NCI-H146 treated with DMSO at 0.1 percent for 48 hours (cell line): ENCODE measurements around the gene PPP6R3.
"Not testable (repeated sequence)": the region's sequence is repeated elsewhere in the genome, so short reads cannot be mapped to it uniquely, and the experiment has no call there.

ENCODE experiments used
- DNase-seq: peaks from one replicate; lab custom pipeline; 2025; ENCODE audit not compliant: unreplicated experiment; lab: John Stamatoyannopoulos, UW

PPP6R3 gene

GRCh38 chr11:68460741-68461574 is at the start of gene PPP6R3:
Gene PPP6R3 (plus strand): TSS chr11:68460752. CDS start chr11:68537665, 76,913 bp downstream.
- no peak for DNase-seq

- no peak for DNase-seq
These were observed 49.0 kb upstream of the PPP6R3 start for GRCh38 chr11:68411501-68411991.

GRCh38 chr11:68412593-68413475 is 47.7 kb upstream of the PPP6R3 start:
- DNase-seq, result no peak

GRCh38 chr11:68413591-68413999 is 47.0 kb upstream of the PPP6R3 start:
- DNase-seq, result no peak

GRCh38 chr11:68414496-68415221 is 45.9 kb upstream of the PPP6R3 start:
- no peak for DNase-seq

GRCh38 chr11:68416070-68416578 is 44.4 kb upstream of the PPP6R3 start:
- no peak for DNase-seq

GRCh38 chr11:68418648-68419047 is 41.9 kb upstream of the PPP6R3 start:
- DNase-seq, result peak; percentile 77

- no peak for DNase-seq
These were observed 40.4 kb upstream of the PPP6R3 start for GRCh38 chr11:68420171-68420570.

- no peak for DNase-seq
These were observed 37.1 kb upstream of the PPP6R3 start for GRCh38 chr11:68423481-68423880.

GRCh38 chr11:68424101-68424632 is 36.4 kb upstream of the PPP6R3 start:
- DNase-seq, result no peak

GRCh38 chr11:68424981-68425865 is 35.3 kb upstream of the PPP6R3 start:
- DNase-seq, result no peak

GRCh38 chr11:68425866-68426380 is 34.6 kb upstream of the PPP6R3 start:
- no peak for DNase-seq

GRCh38 chr11:68429661-68430060 is 30.9 kb upstream of the PPP6R3 start:
- no peak for DNase-seq

- DNase-seq, result no peak
These were observed 30.2 kb upstream of the PPP6R3 start for GRCh38 chr11:68430384-68430783.

GRCh38 chr11:68430801-68431200 is 29.8 kb upstream of the PPP6R3 start:
- no peak for DNase-seq

GRCh38 chr11:68431984-68432645 is 28.4 kb upstream of the PPP6R3 start:
- DNase-seq, result no peak

- no peak for DNase-seq
These were observed 27.7 kb upstream of the PPP6R3 start for GRCh38 chr11:68432874-68433273.

- no peak for DNase-seq
These were observed 27.0 kb upstream of the PPP6R3 start for GRCh38 chr11:68433541-68433940.

- DNase-seq, result not testable (repeated sequence)
These were observed 26.4 kb upstream of the PPP6R3 start for GRCh38 chr11:68434159-68434558.
